GM19240 (cell line): Measurements from ENCODE around the gene CCL16.
"Not testable (repeated sequence)": the region's sequence is repeated elsewhere in the genome, so short reads cannot be mapped to it uniquely, and the experiment has no call there.

ENCODE experiments used
- DNase-seq: peaks from one replicate; pipeline ENCODE4 v3.0.0; 2011; ENCODE audit warnings: low spot score; ENCODE audit not compliant: insufficient read length

Gene CCL16, protein sequence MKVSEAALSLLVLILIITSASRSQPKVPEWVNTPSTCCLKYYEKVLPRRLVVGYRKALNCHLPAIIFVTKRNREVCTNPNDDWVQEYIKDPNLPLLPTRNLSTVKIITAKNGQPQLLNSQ

DNA sequence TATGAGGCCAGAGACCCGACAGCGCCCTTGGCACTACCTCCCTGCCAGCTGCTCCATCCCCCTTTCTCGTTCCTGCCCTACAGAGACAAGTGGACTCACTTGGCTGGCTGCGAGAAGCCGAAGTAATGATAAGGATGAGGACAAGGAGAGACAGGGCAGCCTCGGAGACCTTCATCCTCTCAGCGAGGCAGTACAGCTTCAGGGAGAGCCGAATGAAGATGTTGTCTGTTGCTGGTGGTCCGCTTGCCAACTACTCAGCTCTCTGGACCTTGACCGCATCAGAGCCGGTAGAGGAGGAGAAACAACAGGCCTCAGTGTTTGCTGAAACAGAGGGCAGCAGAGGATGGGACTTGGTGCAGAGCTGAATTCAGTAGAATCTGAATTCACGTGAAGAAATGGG is at the start of gene CCL16:
Gene CCL16 (minus strand): TSS at position 252 of the 400 bp plus-strand sequence. CDS start 77 bp downstream, at position 175.
- no peak for DNase-seq

DNA sequence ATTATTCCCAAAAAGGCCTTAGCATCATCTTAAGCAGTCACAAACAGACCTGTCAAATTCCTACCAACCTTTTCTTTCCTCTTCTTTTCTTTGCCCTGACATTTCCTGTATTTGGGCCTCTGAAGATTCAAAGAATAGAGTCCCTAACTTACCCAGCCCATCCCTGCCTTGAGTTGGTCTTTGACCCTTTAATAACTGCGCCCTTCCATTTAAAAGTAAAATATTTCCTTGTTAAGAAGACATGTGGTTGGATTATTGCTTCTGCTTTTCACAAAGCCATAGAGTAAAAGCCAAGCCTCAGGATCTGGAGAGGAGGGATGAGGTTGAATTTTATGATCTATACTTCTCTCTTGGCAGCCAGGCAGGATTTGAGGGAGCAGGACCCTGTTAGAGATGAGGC is 49.7 kb upstream of the CCL16 start:
- no peak for DNase-seq

DNA sequence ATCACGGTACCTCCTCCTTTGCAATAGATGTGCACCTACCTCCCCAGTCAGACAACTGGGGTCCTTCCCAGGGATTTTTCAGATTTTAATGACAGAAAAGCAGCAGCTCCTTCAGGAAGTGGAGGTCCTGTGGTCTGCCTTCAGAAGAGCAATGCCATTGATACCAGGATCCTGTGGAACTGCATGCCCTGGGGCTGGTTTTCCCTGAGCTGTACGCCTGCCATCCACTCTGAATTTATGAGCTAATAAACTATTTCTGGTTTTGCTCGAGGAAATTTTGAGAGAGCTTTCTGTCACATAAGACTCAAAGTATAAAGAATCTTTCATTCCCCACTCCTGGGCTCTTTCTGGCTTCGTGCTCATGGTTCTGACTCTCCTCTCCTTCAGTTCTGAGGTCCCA is 46.5 kb upstream of the CCL16 start:
- no peak for DNase-seq

DNA sequence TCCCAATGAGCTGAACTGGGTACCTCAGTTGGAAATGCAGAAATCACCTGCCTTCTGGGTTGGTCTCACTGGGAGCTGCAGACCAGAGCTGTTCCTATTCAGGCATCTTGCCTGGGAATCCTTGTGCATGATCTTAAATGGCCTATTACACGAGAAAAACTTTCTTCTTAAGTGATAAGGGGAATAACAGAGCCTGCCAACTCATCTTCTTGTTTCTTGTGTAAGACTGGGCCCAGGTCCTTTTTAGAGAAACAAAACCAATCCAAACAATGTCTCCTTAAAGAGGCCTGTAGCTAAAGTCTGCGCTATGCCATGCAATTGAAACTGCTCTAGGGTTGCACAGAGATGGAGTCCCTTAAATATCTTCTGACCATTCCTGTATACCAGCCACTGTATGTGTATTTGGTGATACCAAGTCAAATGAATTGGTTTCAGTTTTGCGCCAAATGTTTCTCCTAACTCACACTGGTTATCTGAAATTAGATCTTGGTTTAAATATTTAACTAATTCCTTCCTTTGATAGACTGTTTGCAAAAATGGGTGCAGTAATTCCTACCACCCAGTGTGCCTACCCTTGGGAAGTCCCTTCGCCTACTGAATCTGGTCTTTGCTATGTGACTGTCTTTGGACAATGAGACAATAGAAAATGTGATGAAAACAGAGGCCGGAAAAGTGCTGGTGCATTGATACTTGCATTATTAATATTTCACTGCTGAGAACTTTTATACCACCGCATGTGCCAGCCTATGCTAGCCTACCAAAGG is 43.0 kb upstream of the CCL16 start:
- no peak for DNase-seq

DNA sequence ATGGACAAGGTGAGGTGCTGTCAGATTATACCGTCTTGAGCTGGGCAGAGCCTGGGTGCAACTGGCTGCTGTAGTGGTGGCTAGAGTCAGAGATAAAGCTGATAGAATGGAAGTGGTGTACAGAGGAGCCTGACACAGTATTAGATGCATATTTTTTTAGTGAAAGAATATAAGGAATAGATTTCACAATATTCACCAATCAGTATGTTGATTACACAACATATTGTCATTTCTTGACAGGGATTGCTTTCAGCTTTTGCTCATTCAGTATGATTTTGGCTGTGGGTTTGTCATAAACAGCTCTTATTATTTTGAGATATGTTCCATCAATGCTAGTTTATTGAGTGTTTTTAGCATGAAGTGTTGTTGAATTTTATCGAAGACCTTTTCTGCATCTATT is 38.1 kb upstream of the CCL16 start:
- no peak for DNase-seq

DNA sequence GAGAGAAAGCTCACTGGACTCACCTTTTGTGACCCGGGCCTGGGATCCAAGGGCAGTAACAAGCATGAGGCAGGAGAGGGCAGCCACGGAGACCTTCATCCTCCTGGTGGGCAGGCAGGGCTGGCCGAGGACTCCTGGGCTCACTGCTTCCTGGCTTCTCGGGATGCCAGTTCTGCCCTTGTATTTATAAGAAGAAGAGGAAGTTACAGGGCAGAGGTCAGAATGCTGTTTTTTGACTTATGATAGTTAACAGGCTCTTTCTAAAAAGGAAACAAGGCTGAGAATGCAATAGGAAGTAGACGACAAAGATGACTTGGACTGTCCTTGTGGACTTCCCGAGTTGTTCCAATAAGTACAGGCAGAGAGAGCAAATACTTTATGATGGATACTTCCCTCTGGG is 36.5 kb upstream of the CCL16 start, which contains the start of gene CCL23:
Gene CCL23 (minus strand): TSS at position 174 of the 400 bp plus-strand sequence. CDS start 75 bp downstream, at position 99.
- DNase-seq = no peak

DNA sequence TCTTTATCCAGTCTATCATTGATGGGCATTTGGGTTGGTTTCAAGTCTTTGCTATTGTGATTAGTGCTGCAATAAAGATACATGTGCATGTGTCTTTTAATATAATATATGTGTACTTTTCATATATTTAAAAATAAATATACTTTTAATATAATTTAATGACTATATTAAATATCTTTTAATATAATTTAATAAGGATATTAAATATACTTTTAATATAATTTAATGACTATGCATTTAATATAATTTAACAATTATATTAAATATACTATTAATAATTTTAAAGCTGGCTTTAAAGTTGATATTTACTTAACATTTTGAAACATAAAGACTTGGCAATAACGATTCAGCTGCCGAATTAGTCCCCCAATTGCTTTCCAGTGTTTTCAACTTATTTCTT is 35.3 kb upstream of the CCL16 start:
- no peak for DNase-seq

DNA sequence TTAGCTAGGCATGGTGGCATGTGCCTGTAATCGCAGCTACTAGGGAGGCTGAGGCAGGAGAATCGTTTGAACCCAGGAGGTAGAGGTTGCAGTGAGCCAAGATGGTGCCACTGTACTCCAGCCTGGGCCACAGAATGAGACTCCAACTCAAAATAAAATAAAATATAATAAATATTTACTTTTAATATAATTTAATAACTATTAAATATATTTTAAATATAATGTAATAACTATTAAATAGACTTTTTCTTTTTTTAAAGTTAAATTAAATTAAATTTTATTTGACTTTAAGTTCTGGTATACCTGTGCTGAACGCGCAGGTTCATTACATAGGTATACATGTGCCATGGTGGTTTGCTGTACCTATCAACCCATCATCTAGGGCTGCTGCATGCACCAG is 34.6 kb upstream of the CCL16 start:
- DNase-seq = not testable (repeated sequence)

DNA sequence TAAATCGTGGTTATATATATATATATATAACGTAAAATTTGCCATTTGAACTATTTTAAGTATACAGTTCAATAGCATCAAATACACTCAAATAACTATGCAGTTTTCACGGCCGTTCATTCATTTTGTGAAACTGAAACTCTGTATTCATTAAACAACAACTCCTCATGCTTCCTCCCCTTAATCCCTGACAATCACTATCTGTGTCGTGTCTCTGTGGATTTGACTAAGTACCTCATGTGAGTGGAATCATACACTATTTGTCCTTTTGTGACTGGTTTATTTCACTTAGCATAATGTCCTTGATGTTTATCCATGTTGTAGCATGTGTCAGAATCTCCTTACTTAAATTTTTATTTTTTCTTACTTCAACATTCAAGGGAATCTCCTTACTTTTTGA is 33.6 kb upstream of the CCL16 start:
- no peak for DNase-seq

DNA sequence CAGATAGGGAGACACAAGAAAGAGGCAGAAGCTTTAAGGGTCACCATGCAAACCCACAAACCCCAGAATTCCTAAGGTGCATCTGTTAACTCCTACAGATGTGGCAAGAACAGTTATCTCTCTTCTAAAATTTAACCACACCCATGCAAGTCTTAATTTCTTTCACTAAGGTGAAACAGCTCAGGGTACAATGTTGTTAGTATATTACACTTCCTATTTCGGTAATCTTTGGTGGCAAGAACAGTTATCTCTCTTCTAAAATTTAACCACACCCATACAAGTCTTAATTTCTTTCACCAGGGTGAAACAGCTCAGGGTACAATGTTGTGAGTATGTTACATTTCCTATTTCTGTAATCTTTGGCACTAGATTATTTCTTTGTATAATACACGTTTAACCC is 29.9 kb upstream of the CCL16 start:
- DNase-seq = no peak

DNA sequence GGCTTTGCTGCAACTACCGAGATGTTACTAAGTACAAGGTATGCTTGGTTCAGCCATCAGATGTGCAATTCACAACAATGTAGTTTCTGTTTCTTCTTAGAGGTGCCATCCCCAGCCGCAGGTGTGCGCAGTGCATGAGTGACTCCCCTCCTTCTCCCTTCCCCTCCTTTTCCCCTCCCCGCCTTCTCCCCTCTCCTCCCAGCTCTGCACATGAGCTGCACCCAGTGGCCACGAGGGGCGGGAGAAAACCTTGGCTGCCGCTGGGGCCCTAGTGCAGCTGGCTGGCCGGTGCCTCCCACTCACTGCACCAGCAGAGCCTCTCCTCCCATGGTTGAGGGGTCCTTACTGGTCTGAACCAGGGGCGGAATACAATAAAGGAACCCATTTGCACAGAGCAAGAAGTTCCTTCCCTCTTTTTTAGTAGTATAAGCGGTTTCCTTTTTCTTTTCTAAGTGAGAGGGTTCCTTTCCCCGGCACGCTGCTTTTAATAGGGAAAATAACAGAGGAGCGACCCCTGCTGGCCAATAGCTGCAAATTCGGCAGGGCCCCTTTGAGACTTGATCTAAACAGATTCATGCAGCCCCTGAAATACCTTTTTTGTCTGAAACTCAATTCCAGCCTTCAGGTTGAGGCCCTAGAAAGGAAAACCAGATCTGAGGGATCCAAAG is 27.8 kb upstream of the CCL16 start:
- DNase-seq = no peak

DNA sequence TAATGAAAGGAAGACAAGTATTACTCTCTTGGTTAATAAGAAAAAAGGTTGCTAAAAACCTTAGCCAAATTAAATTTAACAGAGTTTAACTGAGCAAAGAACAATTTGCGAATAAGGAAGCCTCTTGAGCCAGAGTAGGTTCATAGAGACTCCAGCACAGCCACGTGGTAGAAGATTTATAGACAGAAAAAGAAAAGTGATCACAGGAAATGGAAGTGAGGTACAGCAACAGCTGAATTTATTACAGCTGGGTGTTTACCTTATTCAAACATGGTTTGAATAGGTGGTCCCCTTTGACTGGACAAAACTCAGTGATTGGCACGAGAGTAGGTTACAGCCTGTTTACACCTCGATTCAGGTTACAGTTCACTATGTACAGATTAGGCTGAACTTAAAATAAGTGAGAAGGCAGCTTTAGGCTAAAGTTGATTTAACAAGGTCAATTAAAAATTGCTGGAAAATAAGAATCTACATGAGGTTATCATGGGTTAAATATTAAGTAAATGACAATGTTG is 23.4 kb upstream of the CCL16 start:
- no peak for DNase-seq

DNA sequence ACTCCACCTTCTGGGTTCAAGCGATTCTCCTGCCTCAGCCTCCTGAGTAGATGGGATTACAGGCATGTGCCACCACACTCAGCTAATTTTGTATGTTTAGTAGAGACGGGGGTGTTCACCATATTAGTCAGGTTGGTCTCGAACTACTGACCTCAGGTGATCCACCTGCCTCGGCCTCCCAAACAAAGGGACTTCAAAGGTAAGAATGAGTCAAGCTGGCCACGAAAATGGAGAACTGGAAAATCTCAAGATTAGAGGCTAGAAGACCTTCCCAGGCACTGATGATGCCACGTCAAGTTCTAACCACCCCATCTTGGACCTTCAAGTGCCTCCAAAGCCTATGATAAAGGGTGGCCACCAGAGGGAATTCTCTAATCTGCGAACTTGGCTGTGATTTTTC is 21.3 kb upstream of the CCL16 start:
- DNase-seq = no peak

DNA sequence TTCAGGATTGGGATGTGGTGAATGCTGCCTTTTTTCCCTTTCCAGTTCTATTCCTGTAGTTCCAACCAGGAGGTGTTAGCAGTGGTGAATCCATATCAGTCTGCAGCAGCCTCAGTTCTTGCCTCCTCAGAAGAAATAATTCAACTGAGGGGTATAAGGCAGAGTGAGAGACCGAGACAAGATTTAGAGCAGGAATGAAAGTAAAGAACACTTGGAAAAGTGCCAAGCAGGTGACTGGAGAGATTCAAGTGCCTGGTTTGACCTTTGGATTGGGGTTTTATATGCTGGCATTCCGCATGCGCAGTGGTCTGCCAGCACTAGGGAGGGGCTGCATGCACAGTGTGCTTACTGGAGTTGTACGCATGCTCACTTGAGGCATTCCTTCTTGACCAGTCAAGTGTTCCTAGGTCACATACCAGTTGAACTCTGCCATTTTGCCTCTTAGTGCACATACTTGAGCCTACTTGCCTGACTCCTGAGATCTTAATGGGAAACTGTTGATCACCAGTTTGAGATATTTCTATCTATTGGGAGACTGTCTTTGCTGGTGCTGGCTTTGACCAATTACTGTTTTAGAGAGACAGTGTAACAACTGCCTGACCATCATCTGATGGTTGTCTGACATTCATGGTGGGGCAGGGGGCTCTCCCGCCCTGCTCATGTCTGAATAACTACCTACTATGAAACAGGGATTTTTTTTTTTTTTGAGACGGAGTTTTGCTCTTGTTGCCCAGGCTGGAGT is 20.7 kb upstream of the CCL16 start:
- DNase-seq = no peak

DNA sequence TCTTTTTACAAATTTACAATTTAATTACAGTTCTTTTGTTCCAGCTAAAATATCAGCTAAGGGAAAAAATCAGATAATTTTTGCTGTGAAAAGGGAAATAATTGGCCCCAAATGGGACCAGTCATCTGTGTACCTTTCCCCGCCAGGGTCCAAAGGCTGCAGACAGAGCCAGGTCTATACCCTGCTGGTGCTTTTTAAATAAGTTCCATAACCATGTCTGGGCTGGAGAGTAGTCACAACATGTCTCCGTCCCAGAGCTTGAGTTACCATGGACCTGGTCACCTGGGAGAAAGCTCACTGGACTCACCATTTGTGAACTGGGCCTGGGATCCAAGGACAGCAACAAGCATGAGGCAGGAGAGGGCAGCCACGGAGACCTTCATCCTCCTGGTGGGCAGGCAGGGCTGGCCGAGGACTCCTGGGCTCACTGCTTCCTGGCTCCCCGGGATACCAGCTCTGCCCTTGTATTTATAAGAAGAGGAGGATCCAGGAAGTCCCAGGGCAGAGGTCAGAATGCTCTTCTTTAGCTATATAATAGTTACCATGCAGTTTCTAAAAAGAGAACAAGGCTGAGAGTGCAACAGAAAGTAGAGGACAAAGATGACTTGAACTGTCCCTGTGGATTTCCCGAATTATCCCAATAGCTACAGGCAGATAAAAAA is 19.9 kb upstream of the CCL16 start, which contains the start of gene CCL15:
Gene CCL15 (minus strand): TSS at position 444 of the 662 bp plus-strand sequence. CDS start 61 bp downstream, at position 383.
- no peak for DNase-seq

DNA sequence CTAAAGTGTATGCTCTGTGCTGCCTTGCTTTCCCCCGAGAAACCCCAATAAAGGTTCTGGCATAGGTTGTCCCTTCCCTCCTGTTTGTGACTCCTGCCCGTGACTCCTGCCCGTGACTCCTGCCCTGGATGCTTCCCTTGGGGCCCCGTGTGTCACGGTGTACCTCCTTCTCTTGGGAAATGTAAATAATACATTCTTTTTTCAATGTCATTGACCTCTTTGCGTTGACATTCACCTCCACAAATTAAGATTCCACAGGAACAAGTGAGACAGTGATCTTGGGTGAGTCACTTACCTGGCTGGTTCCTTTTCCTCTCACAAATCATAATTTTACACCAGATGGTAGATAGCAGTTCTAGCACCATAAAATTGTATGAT is 19.4 kb upstream of the CCL16 start:
- DNase-seq = no peak

DNA sequence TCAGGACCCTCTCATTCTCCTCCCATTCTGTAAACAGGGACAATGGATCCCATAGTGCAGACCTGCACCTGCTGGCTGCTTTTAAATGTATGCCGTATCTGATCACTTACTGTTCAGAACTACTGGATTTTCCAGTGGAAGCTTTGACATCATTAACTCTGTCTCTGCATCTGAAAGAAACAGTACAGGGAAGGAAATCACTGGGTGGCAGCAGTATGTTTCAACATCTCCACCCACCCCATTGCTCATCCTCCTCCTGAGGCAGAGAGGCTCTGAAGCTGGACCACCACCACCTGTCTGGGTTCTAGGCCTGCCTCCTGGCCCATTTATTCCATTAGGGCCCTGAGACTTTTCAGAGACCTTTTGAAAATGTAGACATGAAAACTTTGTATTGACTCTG is 17.5 kb upstream of the CCL16 start:
- no peak for DNase-seq

DNA sequence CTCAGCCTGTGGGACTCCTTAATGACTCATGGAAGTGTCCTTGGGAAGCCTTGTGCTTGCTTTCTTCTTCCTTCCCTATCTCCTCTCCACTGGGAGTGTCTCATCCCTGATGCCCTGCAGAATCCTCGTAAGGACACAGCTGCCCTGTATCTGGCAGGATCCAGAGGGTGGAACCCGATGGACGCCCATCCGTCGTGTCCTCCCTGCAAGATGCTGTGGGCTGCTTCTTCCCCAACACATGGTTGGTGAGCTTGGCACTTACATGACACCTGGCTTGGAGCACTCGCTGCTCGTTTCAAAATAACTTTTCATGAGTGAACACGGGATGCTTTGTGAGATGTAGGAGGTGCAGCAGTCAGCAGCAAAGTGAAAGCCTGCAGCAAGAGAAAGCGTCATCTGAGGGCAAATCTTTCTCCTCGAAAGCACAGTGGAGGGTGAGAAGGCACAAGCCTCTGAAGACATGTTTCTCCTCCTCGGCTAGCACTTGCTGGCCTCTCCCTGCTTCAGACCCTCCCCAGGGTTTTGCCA is 16.8 kb upstream of the CCL16 start:
- DNase-seq = no peak

DNA sequence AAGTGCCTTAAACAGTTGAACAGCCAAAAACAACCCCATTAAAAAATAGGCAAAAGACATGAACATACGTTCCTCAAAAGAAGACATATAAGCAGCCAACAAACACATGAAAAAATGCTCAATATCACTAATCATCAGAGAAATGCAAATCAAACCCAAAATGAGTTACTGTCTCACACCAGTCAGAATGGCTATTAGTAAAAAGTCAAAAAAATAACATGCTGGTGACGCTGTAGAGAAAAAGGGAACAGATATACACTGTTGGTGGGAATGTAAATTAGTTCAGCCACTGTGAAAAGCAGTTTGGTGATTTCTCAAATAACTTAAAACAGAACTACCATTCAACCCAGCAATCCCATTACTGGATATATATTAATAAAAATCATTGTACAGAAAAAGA is 14.0 kb upstream of the CCL16 start:
- DNase-seq = not testable (repeated sequence)

DNA sequence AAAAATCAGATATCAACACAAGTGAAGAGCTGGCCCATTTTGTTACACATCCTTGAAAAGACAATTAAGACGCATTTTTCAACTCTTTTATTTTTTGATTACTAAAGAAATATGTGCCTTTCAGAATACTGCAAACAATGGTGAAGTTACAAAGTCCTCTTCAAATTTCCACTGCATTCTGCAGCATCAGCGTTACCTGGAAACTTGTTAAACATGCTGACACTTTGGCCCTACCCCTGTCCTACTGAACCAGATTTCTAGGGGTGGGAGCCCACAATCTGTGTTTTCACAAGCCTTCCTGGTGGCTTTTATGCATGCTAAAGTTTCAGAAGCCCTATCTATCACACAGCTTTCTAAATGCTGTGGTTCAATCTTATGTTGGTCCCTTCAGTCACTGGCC is 9.8 kb upstream of the CCL16 start:
- no peak for DNase-seq

DNA sequence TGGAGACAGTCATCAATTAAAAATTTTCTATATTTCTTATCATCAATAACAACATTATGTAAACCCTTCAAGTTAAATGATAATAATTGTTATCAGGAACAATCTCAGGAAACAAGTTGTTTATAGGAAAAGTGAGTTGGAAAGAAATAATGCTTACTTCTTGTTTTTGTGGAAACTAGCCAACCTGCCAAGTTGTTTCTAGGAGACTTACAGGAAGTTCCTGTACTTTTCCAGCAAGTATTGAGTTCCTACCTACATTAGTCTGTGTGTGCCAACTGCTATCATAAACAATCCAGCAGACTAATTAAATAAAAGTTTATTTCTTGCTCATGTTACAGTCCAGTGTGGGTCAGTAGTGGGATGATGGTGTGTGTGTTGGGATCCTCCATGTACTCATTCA is 6.9 kb upstream of the CCL16 start:
- DNase-seq = no peak
